Mucosa of rectum (tissue), 2 donors: ENCODE results near the gene DBR1.
"Not testable (repeated sequence)": the region's sequence is repeated elsewhere in the genome, so short reads cannot be mapped to it uniquely, and the experiment has no call there.

Experiments used
- H3K27ac ChIP-seq, 2 donors: one replicate each; pipeline ENCODE4 v1.7.0; 2013; ENCODE audit warnings: inconsistent platforms in 2 of 2, low read depth in 2 of 2, low read length in 2 of 2
- H3K27me3 ChIP-seq, 2 donors: one replicate each; pipeline ENCODE4 v1.7.0; 2013; ENCODE audit warnings: low read length in 2 of 2; ENCODE audit not compliant: control insufficient read depth in 2 of 2, insufficient read depth in 2 of 2
- H3K36me3 ChIP-seq, 2 donors: one replicate each; pipeline ENCODE4 v1.7.0; 2013; ENCODE audit warnings: low read length in 2 of 2; ENCODE audit not compliant: control insufficient read depth in 2 of 2, insufficient read depth in 2 of 2
- H3K4me1 ChIP-seq, 2 donors: one replicate each; pipeline ENCODE4 v1.7.0; 2013; ENCODE audit warnings: low read length in 2 of 2, mild to moderate bottlenecking in 1 of 2; ENCODE audit not compliant: control insufficient read depth in 2 of 2, insufficient read depth in 2 of 2
- H3K4me3 ChIP-seq, 2 donors: one replicate each; pipeline ENCODE4 v1.7.0; 2013; ENCODE audit warnings: low read length in 2 of 2
- H3K9ac ChIP-seq, 2 donors: one replicate each; pipeline ENCODE4 v1.7.0; 2013; ENCODE audit warnings: low read length in 2 of 2, low read depth in 1 of 2, mild to moderate bottlenecking in 1 of 2
- H3K9me3 ChIP-seq, 2 donors: one replicate each; pipeline ENCODE4 v1.7.0; 2013; ENCODE audit warnings: low read length in 2 of 2; ENCODE audit not compliant: control insufficient read depth in 2 of 2
- donor health status: healthy.
- donor health status: Normal muscosa, but diverticular disease.

Gene DBR1

GRCh38 chr3:138154534-138154933, 20.2 kb downstream of the DBR1 start:
- Histone ChIP-seq H3K4me1 (no peaks in the 10 kb centered on the region), H3K27ac (no peak overlapping the region), H3K9me3 (no peaks in the 10 kb centered on the region), H3K36me3 (no peaks in the 10 kb centered on the region), H3K27me3 (no peaks in the 10 kb centered on the region), H3K9ac (no peak overlapping the region), H3K4me3 (no peak overlapping the region)

- no peaks in the 10 kb centered on the region for H3K9me3 ChIP-seq
- H3K27ac ChIP-seq = no peak overlapping the region
- no peak overlapping the region for H3K9ac ChIP-seq
- H3K4me1 ChIP-seq = no peaks in the 10 kb centered on the region
- no peaks in the 10 kb centered on the region for H3K27me3 ChIP-seq
- no peaks in the 10 kb centered on the region for H3K36me3 ChIP-seq
- H3K4me3 ChIP-seq = no peak overlapping the region
These were observed 26.2 kb downstream of the DBR1 start for GRCh38 chr3:138148503-138148902.

GRCh38 chr3:138142181-138142580, 32.5 kb downstream of the DBR1 start:
- H3K4me3 ChIP-seq, H3K4me1 ChIP-seq, H3K27me3 ChIP-seq, H3K36me3 ChIP-seq, H3K27ac ChIP-seq, H3K9ac ChIP-seq, H3K9me3 ChIP-seq: not testable (repeated sequence)

GRCh38 chr3:138140940-138141339, 33.8 kb downstream of the DBR1 start:
- no peaks in the 10 kb centered on the region for H3K27me3 ChIP-seq

GRCh38 chr3:138139691-138140090, 35.0 kb downstream of the DBR1 start:
- Histone ChIP-seq H3K9me3 (no peaks in the 10 kb centered on the region), H3K27me3 (no peaks in the 10 kb centered on the region), H3K4me3 (no peak overlapping the region), H3K4me1 (no peaks in the 10 kb centered on the region), H3K9ac (no peak overlapping the region), H3K36me3 (no peaks in the 10 kb centered on the region), H3K27ac (no peak overlapping the region)

More at GRCh38 chr3:138140940-138141339, 33.8 kb downstream of the DBR1 start:
- H3K9ac ChIP-seq = no peak overlapping the region
- no peak overlapping the region for H3K27ac ChIP-seq
- H3K4me1 ChIP-seq = no peaks in the 10 kb centered on the region
- no peaks in the 10 kb centered on the region for H3K9me3 ChIP-seq
- no peak overlapping the region for H3K4me3 ChIP-seq
- no peaks in the 10 kb centered on the region for H3K36me3 ChIP-seq

GRCh38 chr3:138137861-138138260, 36.9 kb downstream of the DBR1 start:
- no peak overlapping the region for H3K27ac ChIP-seq
- H3K9me3 ChIP-seq = no peaks in the 10 kb centered on the region
- H3K36me3 ChIP-seq = no peaks in the 10 kb centered on the region
- H3K9ac ChIP-seq = no peak overlapping the region
- no peaks in the 10 kb centered on the region for H3K27me3 ChIP-seq
- no peaks in the 10 kb centered on the region for H3K4me1 ChIP-seq
- H3K4me3 ChIP-seq = no peak overlapping the region

- Histone ChIP-seq H3K9me3 (no peaks in the 10 kb centered on the region), H3K4me1 (no peaks in the 10 kb centered on the region), H3K27ac (peak overlapping the region in 1 of 2 donors; percentile 35), H3K27me3 (no peaks in the 10 kb centered on the region), H3K36me3 (no peaks in the 10 kb centered on the region), H3K4me3 (no peak overlapping the region), H3K9ac (no peak overlapping the region)
These were observed 38.5 kb downstream of the DBR1 start for GRCh38 chr3:138136201-138136600.

GRCh38 chr3:138135833-138136194, 38.9 kb downstream of the DBR1 start:
- Histone ChIP-seq H3K36me3 (no peaks in the 10 kb centered on the region), H3K4me3 (no peak overlapping the region), H3K27ac (no peak overlapping the region), H3K9me3 (no peaks in the 10 kb centered on the region), H3K9ac (no peak overlapping the region), H3K4me1 (no peaks in the 10 kb centered on the region), H3K27me3 (no peaks in the 10 kb centered on the region)

- no peaks in the 10 kb centered on the region for H3K9me3 ChIP-seq
- H3K4me1 ChIP-seq = no peaks in the 10 kb centered on the region
- no peak overlapping the region for H3K4me3 ChIP-seq
- peak overlapping the region in 1 of 2 donors; percentile 17 for H3K27ac ChIP-seq
- no peaks in the 10 kb centered on the region for H3K36me3 ChIP-seq
- H3K9ac ChIP-seq = no peak overlapping the region
- no peaks in the 10 kb centered on the region for H3K27me3 ChIP-seq
These were observed 39.4 kb downstream of the DBR1 start for GRCh38 chr3:138135146-138135832.

GRCh38 chr3:138132239-138132638, 42.5 kb downstream of the DBR1 start, which contains the start of gene A4GNT:
TSS of gene A4GNT (minus strand) at chr3:138132390. CDS start at chr3:138131256, 1,134 bp downstream.
- Histone ChIP-seq H3K9ac (no peak within 1 kb of the TSS), H3K27me3 (no peaks in the 10 kb centered on the region), H3K4me1 (no peaks in the 10 kb centered on the region), H3K27ac (no peak within 1 kb of the TSS), H3K9me3 (no peaks in the 10 kb centered on the region), H3K4me3 (no peak within 1 kb of the TSS), H3K36me3 (no peaks in the 10 kb centered on the region)
